Neural progenitor cell (in vitro differentiated cells): Measurements from ENCODE around the gene PRPF40A. TPM values are rescaled to one million over a fixed set of nuclear protein-coding genes. Genes with fewer than 3 reads are reported as not detected.
"Not testable (repeated sequence)": the region's sequence is repeated elsewhere in the genome, so short reads cannot be mapped to it uniquely, and the experiment has no call there.

ENCODE experiments used
- DNase-seq: peaks from one replicate; pipeline ENCODE4 v3.0.0-alpha.2; 2016; ENCODE audit warnings: low spot score
- H2AFZ ChIP-seq: fragments of 200-600 bp; sonication (generic); replicated peaks from 2 replicates; pipeline ENCODE4 v1.6.1; 2016; ENCODE audit warnings: antibody characterized with exemption
- H3F3A ChIP-seq: fragments of 200-600 bp; sonication (generic); 2 replicates; pipeline ENCODE4 v1.6.1; 2016; ENCODE audit warnings: antibody characterized with exemption, low read depth
- H3K27ac ChIP-seq: fragments of 200-600 bp; sonication (generic); 2 replicates; pipeline ENCODE4 v1.5.1; 2016; ENCODE audit warnings: mild to moderate bottlenecking
- H3K27me3 ChIP-seq: fragments of 200-600 bp; sonication (generic); 2 replicates; pipeline ENCODE4 v1.6.1; 2016; ENCODE audit warnings: mild to moderate bottlenecking, moderate library complexity
- H3K36me3 ChIP-seq: fragments of 200-600 bp; sonication (generic); 2 replicates; pipeline ENCODE4 v1.5.1; 2016
- H3K4me1 ChIP-seq: fragments of 200-600 bp; sonication (generic); 2 replicates; pipeline ENCODE4 v1.6.1; 2016; ENCODE audit warnings: mixed run types
- H3K4me2 ChIP-seq: fragments of 200-600 bp; sonication (generic); 2 replicates; pipeline ENCODE4 v1.6.1; 2016
- H3K4me3 ChIP-seq: fragments of 200-600 bp; sonication (generic); 2 replicates; pipeline ENCODE4 v1.5.1; 2016
- H3K79me2 ChIP-seq: fragments of 200-600 bp; sonication (generic); 2 replicates; pipeline ENCODE4 v1.6.1; 2016; ENCODE audit warnings: low read depth
- H3K9ac ChIP-seq: fragments of 200-600 bp; sonication (generic); 2 replicates; pipeline ENCODE4 v1.6.1; 2016
- H3K9me3 ChIP-seq: fragments of 200-600 bp; sonication (generic); 2 replicates; pipeline ENCODE4 v1.5.1; 2016; ENCODE audit warnings: low read depth
- H4K20me1 ChIP-seq: fragments of 200-600 bp; sonication (generic); 2 replicates; pipeline ENCODE4 v1.6.1; 2016; ENCODE audit warnings: low read depth
- H3K27ac Mint-ChIP-seq: 3 replicates; pipeline ENCODE4 v1.8.0; 2021; ENCODE audit warnings: mixed read lengths
- H3K27me3 Mint-ChIP-seq: 2 replicates; pipeline ENCODE4 v1.8.0; 2022; ENCODE audit warnings: low read depth, mild to moderate bottlenecking, inconsistent platforms, moderate library complexity, mixed read lengths; ENCODE audit not compliant: insufficient read depth
- H3K36me3 Mint-ChIP-seq: 3 replicates; pipeline ENCODE4 v1.8.0; 2021; ENCODE audit warnings: mixed read lengths
- H3K4me1 Mint-ChIP-seq: 3 replicates; pipeline ENCODE4 v1.8.0; 2021; ENCODE audit warnings: mixed read lengths
- H3K4me3 Mint-ChIP-seq: 3 replicates; pipeline ENCODE4 v1.8.0; 2021; ENCODE audit warnings: mild to moderate bottlenecking, moderate library complexity, mixed read lengths
- H3K9me3 Mint-ChIP-seq: 3 replicates; pipeline ENCODE4 v1.8.0; 2020; ENCODE audit warnings: mixed read lengths
- CTCF ChIP-seq: fragments of 200-600 bp; sonication (generic); IDR thresholded peaks from 2 replicates; pipeline ENCODE4 v1.5.1; 2017; ENCODE audit warnings: antibody characterized with exemption, mild to moderate bottlenecking
- EZH2 ChIP-seq: fragments of 200-600 bp; sonication (generic); IDR thresholded peaks from 2 replicates; pipeline ENCODE4 v1.6.1; 2017; ENCODE audit warnings: antibody characterized with exemption, mild to moderate bottlenecking, moderate library complexity
- EZH2phosphoT487 ChIP-seq: fragments of 200-600 bp; sonication (generic); IDR thresholded peaks from 2 replicates; pipeline ENCODE4 v1.6.1; 2017; ENCODE audit warnings: antibody characterized with exemption
- total RNA-seq: library from RNA; depleted of rRNA; stranded (reverse); fragments of >200 nt; gene quantifications from 2 replicates; pipeline ENCODE4 v1.2.3, GENCODE V29; 2015; ENCODE audit warnings: low replicate concordance

PRPF40A gene
- total RNA-seq, 1 donor from 2014 or later, result 257 TPM

- no peak overlapping the region for H3K27ac Mint-ChIP-seq
- no peak for TF ChIP-seq CTCF
- no peak for DNase-seq
- H3F3A ChIP-seq, result no peaks in the 10 kb centered on the region
- no peaks in the 10 kb centered on the region for H3K4me1 ChIP-seq
- H3K36me3 ChIP-seq, result peaks cover 35% of the 10 kb centered on the region
- H3K4me3 Mint-ChIP-seq, result no peak overlapping the region
- H3K4me3 ChIP-seq, result no peak overlapping the region
- H2AFZ ChIP-seq, result no peak overlapping the region
- no peaks in the 10 kb centered on the region for H3K27me3 ChIP-seq
- H3K79me2 ChIP-seq, result peaks cover 15% of the 10 kb centered on the region
- no peaks in the 10 kb centered on the region for H3K4me1 Mint-ChIP-seq
- no peak overlapping the region for H3K27ac ChIP-seq
- peaks cover 41% of the 10 kb centered on the region for H3K36me3 Mint-ChIP-seq
- peaks cover 9% of the 10 kb centered on the region for H4K20me1 ChIP-seq
- H3K4me2 ChIP-seq, result no peak overlapping the region
- no peaks in the 10 kb centered on the region for H3K9me3 ChIP-seq
- peaks cover 11% of the 10 kb centered on the region for H3K9me3 Mint-ChIP-seq
- peaks cover 3% of the 10 kb centered on the region for H3K27me3 Mint-ChIP-seq
- no peak overlapping the region for H3K9ac ChIP-seq
Measured at GRCh38 chr2:152738438-152738837, 21.2 kb upstream of the PRPF40A start.

GRCh38 chr2:152737509-152737908 is 20.2 kb upstream of the PRPF40A start:
- H3K27ac ChIP-seq, DNase-seq, H3K4me3 Mint-ChIP-seq, H2AFZ ChIP-seq, H3F3A ChIP-seq, H3K27me3 ChIP-seq, H3K27me3 Mint-ChIP-seq, H3K9me3 ChIP-seq, H3K4me3 ChIP-seq, H3K4me2 ChIP-seq, H3K9ac ChIP-seq, H4K20me1 ChIP-seq, H3K4me1 Mint-ChIP-seq, H3K4me1 ChIP-seq, H3K27ac Mint-ChIP-seq: not testable (repeated sequence)
- Histone ChIP-seq H3K79me2 (peaks cover 16% of the 10 kb centered on the region), H3K36me3 (peaks cover 35% of the 10 kb centered on the region)
- H3K36me3 Mint-ChIP-seq, result peaks cover 41% of the 10 kb centered on the region
- peaks cover 11% of the 10 kb centered on the region for H3K9me3 Mint-ChIP-seq

- Histone ChIP-seq H3K9ac (no peak overlapping the region), H3F3A (no peaks in the 10 kb centered on the region), H3K27ac (no peak overlapping the region), H3K79me2 (peaks cover 77% of the 10 kb centered on the region), H3K4me1 (no peaks in the 10 kb centered on the region), H3K9me3 (no peaks in the 10 kb centered on the region), H4K20me1 (peaks cover 28% of the 10 kb centered on the region), H3K36me3 (peaks cover 12% of the 10 kb centered on the region), H3K4me2 (no peak overlapping the region), H3K27me3 (no peaks in the 10 kb centered on the region), H2AFZ (no peak overlapping the region), H3K4me3 (no peak overlapping the region)
- Mint-ChIP-seq H3K36me3 (peaks cover 2% of the 10 kb centered on the region), H3K4me3 (no peak overlapping the region), H3K9me3 (no peaks in the 10 kb centered on the region), H3K27me3 (no peaks in the 10 kb centered on the region), H3K27ac (no peak overlapping the region), H3K4me1 (no peaks in the 10 kb centered on the region)
- no peak for DNase-seq
- no peak for TF ChIP-seq EZH2phosphoT487
- no peak for TF ChIP-seq CTCF
- TF ChIP-seq EZH2, result no peak
Measured at GRCh38 chr2:152730591-152731333, 13.5 kb upstream of the PRPF40A start.

- no peak for DNase-seq
- Mint-ChIP-seq H3K4me3 (no peak overlapping the region), H3K36me3 (peaks cover 2% of the 10 kb centered on the region), H3K27ac (no peak overlapping the region), H3K9me3 (no peaks in the 10 kb centered on the region), H3K27me3 (no peaks in the 10 kb centered on the region), H3K4me1 (no peaks in the 10 kb centered on the region)
- Histone ChIP-seq H4K20me1 (peaks cover 36% of the 10 kb centered on the region), H3K4me2 (no peak overlapping the region), H3K9ac (no peak overlapping the region), H2AFZ (no peak overlapping the region), H3K4me1 (no peaks in the 10 kb centered on the region), H3K79me2 (peaks cover 86% of the 10 kb centered on the region), H3F3A (no peaks in the 10 kb centered on the region), H3K4me3 (no peak overlapping the region), H3K27me3 (no peaks in the 10 kb centered on the region), H3K36me3 (peaks cover 4% of the 10 kb centered on the region), H3K9me3 (no peaks in the 10 kb centered on the region), H3K27ac (no peak overlapping the region)
- TF ChIP-seq EZH2phosphoT487 (no peak), CTCF (no peak), EZH2 (no peak)
Measured at GRCh38 chr2:152729844-152730243, 12.6 kb upstream of the PRPF40A start.
